ENCODE data around the gene CT47C1.
A peak's percentile ranks its signal among the peaks of the same experiment; 100 is the strongest.

Gene CT47C1

GRCh38 chrX:119073911-119074310, 1.1 kb downstream of the CT47C1 start:
- no peak for DNase-seq (ENCODE audit: low spot score)

GRCh38 chrX:119075270-119076025, 2.7 kb downstream of the CT47C1 start:
- no peak for DNase-seq (ENCODE audit: low spot score)

DNA sequence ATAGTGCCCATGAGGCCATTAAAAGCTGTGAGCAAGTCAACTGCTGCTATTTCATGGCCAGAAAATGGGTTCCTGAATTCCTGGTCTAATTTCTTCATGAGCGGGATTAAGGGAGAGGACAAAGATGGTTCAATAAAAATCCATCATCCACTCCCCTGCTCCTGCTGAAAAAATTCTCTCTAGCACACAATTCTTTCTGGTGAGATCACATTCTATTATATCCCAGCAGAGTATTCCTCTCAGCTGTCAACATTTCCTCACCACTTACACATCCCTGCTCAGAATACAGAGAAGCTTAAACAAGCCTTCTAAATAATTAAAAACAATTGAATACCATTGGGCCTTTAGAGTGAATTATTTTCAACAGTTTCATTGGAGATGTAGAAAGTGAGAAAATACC, 9.5 kb downstream of the CT47C1 start:
- no peak for DNase-seq (ENCODE audit: low spot score)

GRCh38 chrX:119084766-119085165, 12.0 kb downstream of the CT47C1 start:
- no peak for DNase-seq (ENCODE audit: low spot score)

DNA sequence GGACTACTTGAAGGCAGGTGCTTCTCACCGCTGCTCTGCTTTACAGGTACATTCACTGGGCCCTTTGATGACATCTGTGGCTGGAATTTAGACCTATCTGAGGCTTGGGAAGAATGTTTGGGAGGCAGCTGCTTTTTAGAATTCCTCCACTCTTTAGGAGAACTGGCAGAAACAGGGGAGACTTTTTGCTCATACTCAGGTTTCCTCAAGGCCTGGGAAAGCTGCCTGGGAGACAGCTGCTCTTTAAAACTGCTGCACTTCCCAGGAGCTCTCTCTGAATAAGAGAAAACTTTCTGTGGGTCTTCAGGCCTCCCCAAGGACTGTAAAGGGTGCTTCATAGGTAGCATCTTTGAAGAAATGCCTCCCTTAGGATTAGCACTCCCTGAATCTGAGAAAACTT, 14.3 kb downstream of the CT47C1 start:
- no peak for DNase-seq (ENCODE audit: low spot score)

DNA sequence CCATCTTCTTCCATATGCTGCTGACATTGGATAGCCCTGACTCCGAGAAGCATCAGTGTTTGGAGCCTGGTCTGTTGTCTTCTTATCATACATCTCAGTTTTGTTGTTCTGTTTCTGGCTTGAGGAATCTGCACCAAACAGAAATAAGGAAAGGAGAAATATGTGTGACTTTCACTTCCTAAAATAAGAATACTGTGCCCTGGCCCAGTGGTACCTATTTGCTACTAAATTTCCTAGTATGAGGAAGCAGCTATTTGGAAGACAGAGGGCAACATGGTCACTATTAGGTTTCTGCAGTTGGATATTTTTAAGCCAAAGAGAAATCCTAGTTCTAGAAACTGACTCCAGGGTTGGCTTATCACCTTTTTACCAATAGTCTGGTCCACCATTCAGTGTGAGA, 16.8 kb downstream of the CT47C1 start:
- DNase-seq (ENCODE audit: low spot score) = no peak

GRCh38 chrX:119090627-119091026, 17.8 kb downstream of the CT47C1 start:
- no peak for DNase-seq (ENCODE audit: low spot score)

GRCh38 chrX:119093991-119094735, 21.4 kb downstream of the CT47C1 start:
- DNase-seq (ENCODE audit: low spot score) = no peak

DNA sequence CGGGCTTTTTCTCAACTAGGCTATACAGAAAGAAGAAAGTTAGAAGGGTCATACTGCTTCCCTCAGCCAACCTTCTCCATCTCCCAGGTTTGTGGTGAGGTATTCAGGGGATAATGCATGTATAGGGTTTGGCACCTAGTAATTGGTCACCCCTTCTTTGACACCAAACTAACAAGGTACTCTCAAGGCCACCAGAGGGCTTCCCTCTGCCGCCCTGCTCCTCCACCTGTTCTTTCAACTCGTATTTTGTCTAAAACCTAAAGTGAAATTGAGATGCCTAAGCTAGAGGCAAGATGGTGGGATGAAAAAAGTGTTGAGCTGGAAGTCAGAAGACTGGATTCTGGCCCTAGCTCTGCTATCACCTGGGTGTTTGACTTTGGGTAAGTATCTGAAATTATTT, 22.0 kb downstream of the CT47C1 start:
- DNase-seq (ENCODE audit: low spot score) = no peak

DNA sequence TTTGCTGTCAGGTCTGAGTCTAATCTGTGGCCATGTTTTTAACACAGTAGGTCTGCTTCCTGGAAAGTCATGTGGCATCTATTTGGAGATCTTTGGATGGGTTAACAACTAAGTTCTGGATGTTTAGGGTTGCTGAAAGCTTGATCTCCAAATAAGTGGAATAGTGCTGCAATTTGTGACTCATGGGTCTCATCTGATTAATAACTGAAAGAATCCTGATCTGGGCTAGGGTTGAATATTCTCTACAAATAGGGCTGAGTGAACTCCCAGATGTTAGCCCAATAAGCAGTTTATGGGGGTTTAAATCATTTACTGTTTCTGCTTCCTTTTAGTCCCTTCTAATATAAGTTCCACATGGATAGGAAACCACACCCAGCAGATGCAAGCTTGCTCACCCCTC, 23.1 kb downstream of the CT47C1 start:
- no peak for DNase-seq (ENCODE audit: low spot score)

- DNase-seq (ENCODE audit: low spot score) = no peak
Observed at GRCh38 chrX:119101168-119101567, 28.4 kb downstream of the CT47C1 start.

DNA sequence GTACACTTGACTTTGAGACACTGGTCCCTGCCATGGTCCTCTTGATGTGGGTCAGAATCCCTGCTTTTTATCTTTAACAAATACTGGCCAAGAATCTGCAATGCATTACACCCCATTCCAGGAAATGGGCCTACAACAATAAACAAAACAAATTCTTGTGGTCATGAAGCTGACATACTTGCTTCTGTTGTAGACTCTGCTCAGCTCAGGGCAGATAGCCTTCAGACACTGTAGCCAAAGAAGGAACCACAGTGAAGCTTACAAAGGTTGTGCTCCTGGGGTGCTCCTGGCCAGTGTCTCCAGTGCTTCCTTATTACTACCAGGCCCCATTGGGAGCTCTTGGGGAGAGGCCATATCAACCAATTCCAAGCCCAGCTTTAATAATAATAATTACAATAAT, 33.0 kb downstream of the CT47C1 start:
- no peak for DNase-seq (ENCODE audit: low spot score)

DNA sequence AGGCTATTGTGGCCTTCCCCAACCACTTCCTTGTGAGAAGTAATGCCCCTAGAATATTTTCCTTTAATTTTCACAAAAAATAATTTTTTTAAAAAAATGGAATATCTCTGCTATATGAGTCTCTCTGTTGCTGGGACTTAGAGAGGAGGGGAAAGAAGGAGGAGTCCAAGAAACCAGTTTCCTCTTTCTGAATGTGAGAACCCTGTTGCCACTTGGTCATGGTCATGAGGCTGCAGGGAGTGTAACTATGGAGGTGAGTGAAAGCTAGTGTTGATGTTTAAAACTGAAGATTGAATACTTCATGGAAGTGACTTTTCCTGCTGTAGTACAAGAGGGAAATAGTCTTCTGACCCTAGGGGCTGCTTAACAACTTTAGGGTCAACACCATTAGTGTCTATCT, 34.4 kb downstream of the CT47C1 start:
- no peak for DNase-seq (ENCODE audit: low spot score)

GRCh38 chrX:119118780-119119395, 46.1 kb downstream of the CT47C1 start:
- DNase-seq (ENCODE audit: low spot score) = peak; percentile 42

DNA sequence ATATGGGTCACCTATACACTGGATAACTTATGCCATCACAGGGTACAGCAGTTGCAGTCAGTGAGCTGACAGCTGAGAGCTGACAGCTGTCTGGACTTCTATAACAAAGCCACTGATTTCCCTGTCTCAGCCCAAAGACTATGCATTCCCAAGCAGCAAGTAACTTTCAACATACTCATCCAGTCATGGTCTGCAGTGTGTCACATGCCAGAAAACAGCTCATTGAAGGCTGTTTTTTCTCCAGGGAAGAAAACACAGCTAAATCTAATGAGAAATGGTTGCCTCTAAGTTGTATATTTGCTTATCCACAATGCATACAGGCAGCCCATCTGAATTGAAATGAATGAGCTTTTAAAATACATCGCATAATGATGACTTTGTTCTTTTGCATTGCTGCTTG, 48.5 kb downstream of the CT47C1 start:
- no peak for DNase-seq (ENCODE audit: low spot score)

Measured in HuH-7 (cell line).